ES-I3 (cell line): ENCODE results near the gene OARD1.

Experiments
- H3K36me3 ChIP-seq: 2 replicates; pipeline ENCODE4 v1.6.1; 2013; ENCODE audit warnings: mild to moderate bottlenecking, low read length, control low read depth, moderate library complexity; ENCODE audit not compliant: insufficient read depth
- H3K4me1 ChIP-seq: 2 replicates; pipeline ENCODE4 v1.6.1; 2013; ENCODE audit warnings: mild to moderate bottlenecking, control low read depth, low read length; ENCODE audit not compliant: insufficient read depth
- H3K9ac ChIP-seq: 2 replicates; pipeline ENCODE4 v1.6.1; 2013; ENCODE audit warnings: low read depth, mild to moderate bottlenecking, low read length, moderate library complexity
- H3K9me3 ChIP-seq: 2 replicates; pipeline ENCODE4 v1.6.1; 2013; ENCODE audit warnings: mild to moderate bottlenecking, low read length, moderate library complexity; ENCODE audit not compliant: control insufficient read depth, insufficient read depth

OARD1 gene

DNA sequence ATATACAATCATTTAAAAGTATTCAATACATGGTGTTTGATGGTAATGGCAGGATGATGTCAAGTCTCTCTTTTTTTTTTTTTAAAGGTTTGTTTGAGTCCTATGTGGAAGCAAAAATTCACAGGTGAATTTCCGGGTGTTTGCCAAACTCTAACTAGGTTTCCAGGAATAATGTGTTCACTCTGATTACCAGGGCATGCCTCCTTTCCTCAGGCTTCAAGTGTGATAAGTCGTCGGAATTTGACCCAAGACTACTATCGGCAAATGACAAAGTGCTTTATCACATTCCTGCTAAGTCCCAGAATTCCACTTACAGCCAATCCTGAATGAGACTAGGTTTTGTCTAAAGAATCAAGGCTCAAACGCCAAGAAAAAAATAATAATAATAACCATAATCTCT lies 7.3 kb downstream of the OARD1 start:
- H3K9me3 ChIP-seq = no peaks in the 10 kb centered on the region
- peaks cover 4% of the 10 kb centered on the region for H3K36me3 ChIP-seq
- no peaks in the 10 kb centered on the region; the same call in 1 of the 2 replicates for H3K4me1 ChIP-seq
- H3K9ac ChIP-seq = no peak overlapping the region

DNA sequence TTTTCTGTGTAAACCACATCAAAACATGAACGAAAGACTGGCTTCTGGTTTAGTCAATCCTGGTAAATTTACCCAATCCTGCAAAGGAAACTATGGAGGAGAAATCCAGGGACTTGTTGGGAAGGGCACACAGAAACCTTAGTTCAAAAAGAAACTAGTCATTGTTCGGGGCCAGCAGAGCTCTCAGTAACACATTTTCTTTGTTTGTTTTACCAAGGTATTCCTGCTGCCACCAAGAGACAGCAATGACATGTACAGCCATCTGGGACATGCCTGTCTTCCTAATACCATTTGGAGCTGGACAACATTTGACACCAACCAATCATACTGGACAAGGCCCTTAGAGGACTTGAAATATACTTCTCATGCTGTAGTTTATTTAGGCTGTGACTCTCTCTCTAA lies 8.3 kb downstream of the OARD1 start:
- Histone ChIP-seq H3K36me3 (peaks cover 4% of the 10 kb centered on the region), H3K9me3 (no peaks in the 10 kb centered on the region), H3K4me1 (peaks cover 6% of the 10 kb centered on the region), H3K9ac (no peak overlapping the region)

DNA sequence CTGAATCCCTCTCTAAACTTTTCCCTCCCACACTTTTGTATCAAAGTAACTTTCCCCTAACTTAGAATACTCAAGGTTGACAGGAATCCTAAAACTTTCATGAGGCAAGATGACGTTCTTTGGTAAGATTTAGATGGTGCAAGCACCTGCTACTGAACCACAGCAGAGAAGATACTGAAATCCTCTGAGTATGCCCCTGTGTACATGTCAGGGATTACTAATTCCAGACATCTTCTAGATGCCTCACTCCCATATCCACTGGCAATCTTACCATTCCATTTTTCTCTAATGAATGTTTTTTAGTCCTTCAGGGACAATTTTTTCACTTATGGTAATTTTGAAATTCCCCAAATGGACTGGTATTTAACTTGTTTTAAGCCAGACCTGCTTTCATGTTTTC lies 10.1 kb downstream of the OARD1 start:
- no peak overlapping the region for H3K9ac ChIP-seq
- peaks cover 4% of the 10 kb centered on the region for H3K36me3 ChIP-seq
- H3K4me1 ChIP-seq = peaks cover 10% of the 10 kb centered on the region; the same call in 1 of the 2 replicates
- no peaks in the 10 kb centered on the region for H3K9me3 ChIP-seq

DNA sequence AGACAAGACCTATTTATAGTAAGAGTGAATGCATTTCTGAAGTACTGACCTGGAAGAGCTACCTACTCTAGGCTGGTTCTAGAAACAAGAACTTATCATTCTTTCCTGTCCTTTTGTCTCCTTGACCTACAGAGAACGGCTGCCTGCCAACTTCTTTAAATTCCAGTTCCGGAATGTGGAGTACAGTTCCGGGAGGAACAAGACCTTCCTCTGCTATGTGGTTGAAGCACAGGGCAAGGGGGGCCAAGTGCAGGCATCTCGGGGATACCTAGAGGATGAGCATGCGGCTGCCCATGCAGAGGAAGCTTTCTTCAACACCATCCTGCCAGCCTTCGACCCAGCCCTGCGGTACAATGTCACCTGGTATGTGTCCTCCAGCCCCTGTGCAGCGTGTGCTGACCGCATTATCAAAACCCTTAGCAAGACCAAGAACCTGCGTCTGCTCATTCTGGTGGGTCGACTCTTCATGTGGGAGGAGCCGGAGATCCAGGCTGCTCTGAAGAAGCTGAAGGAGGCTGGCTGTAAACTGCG lies 10.9 kb downstream of the OARD1 start:
- Histone ChIP-seq H3K9me3 (no peaks in the 10 kb centered on the region), H3K36me3 (peaks cover 4% of the 10 kb centered on the region), H3K9ac (no peak overlapping the region), H3K4me1 (peaks cover 10% of the 10 kb centered on the region; the same call in 1 of the 2 replicates)

DNA sequence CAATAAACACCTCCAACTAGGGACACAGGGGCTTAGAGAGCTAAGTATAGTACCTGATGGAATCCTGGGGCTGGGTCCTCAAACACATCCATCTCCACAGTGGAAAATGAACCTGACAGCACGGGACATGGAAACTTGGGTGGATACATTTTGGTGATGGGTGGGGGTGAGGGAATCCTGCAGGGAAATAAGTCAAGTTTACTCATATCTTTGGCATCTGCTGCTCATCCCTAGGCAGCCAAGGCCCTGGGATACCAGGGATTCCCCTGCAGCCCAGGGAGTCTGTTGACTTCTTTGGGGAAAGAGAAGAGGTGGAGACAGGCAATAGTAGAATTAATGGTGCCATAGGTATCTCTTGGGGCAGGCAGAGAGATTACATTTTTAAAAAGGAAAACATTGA lies 12.6 kb downstream of the OARD1 start:
- Histone ChIP-seq H3K36me3 (no peaks in the 10 kb centered on the region), H3K4me1 (peaks cover 10% of the 10 kb centered on the region; the same call in 1 of the 2 replicates), H3K9ac (no peak overlapping the region), H3K9me3 (no peaks in the 10 kb centered on the region)

DNA sequence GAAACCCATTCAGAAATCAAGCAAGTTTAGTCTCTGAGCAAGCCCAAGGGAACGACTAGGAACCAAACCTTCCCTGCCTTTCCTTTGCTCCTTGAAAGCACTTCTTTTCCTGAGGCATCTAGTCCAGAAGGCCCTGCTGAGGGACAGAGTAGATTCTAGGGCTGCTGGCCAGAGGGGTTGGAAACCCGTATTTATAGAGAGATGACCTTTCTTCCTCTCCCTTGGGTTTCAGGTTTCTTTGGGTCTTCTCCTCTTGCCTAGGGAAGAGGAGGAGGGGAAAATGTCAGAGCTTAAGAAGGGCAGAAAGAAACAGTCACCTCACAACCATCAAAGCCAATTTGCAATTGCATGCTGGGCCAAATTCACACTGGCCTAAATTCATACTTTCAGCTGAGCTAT lies 13.4 kb downstream of the OARD1 start:
- no peaks in the 10 kb centered on the region for H3K9me3 ChIP-seq
- H3K4me1 ChIP-seq = peaks cover 10% of the 10 kb centered on the region; the same call in 1 of the 2 replicates
- H3K9ac ChIP-seq = no peak overlapping the region
- no peaks in the 10 kb centered on the region for H3K36me3 ChIP-seq

DNA sequence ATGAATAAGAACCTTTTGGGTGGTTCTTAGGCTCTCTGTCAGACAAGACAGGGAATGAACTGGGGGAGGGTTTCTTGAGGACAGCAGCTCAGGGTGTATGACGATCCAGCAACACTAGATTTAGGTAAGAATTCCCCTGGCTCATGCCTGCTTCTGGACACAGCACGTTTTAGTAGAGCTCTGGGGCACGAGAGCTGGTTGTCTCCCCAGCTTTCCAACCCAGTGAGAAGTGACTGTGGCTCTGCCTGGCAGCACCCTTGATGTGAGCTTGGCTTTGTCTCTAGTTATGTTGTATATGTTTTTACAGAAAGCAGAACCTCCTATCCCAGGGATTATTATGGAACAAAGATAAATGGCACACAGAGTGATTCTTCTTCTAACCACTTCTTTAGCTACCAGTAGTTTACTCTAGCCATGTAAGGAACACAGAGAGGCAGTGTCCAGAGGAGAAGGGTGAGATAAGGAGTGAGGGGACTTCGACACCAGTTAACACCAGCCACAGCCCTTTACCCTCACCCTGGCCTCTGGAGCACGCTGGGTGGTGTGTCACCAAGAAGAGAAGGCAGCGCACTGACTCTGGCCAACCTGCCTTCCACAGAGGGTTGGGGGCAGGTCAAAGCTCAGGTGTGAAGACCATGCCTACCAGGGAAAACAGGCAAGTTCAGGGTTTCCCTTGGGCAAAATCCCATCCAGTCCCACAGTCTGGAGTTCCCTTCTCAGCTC lies 15.2 kb downstream of the OARD1 start:
- no peaks in the 10 kb centered on the region for H3K9me3 ChIP-seq

DNA sequence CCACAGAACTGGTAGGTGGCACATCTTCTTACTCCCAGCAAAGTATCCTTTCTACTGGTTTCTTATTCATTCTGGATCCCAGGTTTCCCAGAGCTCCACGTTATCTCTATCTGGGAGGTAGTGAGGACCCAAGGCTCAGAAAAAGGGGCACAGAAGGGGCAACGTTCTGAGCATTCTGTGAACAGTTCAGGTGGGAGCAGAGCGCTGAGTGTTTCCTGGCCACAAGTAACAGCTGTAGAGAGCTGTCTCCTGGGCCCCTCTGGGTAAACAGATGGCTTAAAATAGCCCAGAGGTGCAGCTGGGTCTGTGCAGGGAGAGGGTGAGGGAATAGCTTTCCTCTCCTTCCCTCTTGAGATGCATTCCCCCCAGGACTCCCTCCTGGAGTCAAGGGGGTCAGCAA lies 17.0 kb downstream of the OARD1 start:
- H3K9ac ChIP-seq = no peak overlapping the region

More for the DNA sequence above, 15.2 kb downstream of the OARD1 start:
- Histone ChIP-seq H3K36me3 (no peaks in the 10 kb centered on the region), H3K4me1 (peaks cover 16% of the 10 kb centered on the region; the same call in 1 of the 2 replicates), H3K9ac (no peak overlapping the region)

DNA sequence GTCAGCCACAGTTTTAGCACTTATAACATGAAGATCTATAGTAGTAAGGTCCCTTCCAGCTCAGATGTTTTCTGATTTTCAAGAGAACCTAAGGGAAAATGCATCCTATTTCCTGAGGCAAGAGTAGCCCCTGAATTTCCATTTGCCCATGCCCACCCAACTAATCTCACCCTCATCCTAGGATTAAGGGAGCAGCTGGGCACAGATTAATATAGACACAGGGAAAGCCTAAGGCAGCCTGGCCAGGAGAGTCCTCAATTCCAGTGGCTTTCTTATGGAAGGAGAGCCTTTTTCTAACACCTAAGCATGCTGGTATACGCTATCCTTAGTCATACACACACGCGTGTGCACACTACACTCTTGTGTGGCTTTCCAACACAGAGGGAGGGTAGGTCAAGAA lies 17.6 kb downstream of the OARD1 start:
- Histone ChIP-seq H3K9ac (no peak overlapping the region), H3K36me3 (no peaks in the 10 kb centered on the region; the same call in 1 of the 2 replicates), H3K4me1 (peaks cover 22% of the 10 kb centered on the region; the same call in 1 of the 2 replicates), H3K9me3 (no peaks in the 10 kb centered on the region)

More for the DNA sequence above, 17.0 kb downstream of the OARD1 start:
- no peaks in the 10 kb centered on the region for H3K9me3 ChIP-seq
- peaks cover 16% of the 10 kb centered on the region; the same call in 1 of the 2 replicates for H3K4me1 ChIP-seq
- no peaks in the 10 kb centered on the region for H3K36me3 ChIP-seq

DNA sequence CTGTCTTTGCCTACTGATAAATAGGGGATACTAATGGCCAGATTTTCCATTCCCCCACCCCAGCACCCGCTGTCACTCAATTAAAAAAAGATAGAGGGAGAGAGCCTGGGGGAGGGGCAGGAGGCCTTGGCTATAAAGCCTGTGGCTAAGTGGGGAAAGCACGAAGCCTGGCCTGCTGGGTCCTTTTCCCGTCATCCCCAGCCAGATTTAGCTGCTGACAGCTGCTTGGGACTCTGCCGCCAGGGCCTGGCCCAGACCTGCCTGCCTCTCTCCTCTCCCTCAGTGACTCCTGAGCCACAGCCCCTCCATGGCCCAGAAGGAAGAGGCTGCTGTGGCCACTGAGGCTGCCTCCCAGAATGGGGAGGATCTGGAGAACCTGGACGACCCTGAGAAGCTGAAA lies 19.1 kb downstream of the OARD1 start, which contains the start of gene APOBEC2:
APOBEC2 (plus strand) TSS at position 162 of the 400 bp plus-strand sequence; CDS start at position 308, 146 bp downstream.
- peaks cover 14% of the 10 kb centered on the region; the same call in 1 of the 2 replicates for H3K4me1 ChIP-seq

DNA sequence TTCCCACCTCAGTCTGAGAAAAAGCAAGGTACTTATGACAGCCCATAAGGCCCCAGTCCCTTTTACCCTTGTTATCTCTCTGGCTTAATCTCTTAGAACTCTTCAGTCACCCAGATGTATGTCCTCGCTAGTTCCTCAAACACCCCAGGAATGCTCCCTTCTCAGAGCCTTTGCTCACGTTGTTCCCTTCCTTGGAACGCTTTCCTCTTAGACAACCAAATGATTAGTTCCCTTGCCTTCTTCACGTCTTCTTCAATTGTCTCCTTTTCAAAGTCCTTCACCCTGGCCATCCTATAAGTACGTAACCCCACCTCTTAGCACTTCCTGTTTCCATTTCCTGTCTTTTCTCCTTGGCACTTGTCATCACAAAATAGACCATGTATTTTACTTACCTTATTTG lies 20.3 kb downstream of the OARD1 start:
- Histone ChIP-seq H3K36me3 (no peaks in the 10 kb centered on the region; the same call in 1 of the 2 replicates), H3K4me1 (peaks cover 14% of the 10 kb centered on the region; the same call in 1 of the 2 replicates), H3K9ac (no peak overlapping the region), H3K9me3 (no peaks in the 10 kb centered on the region)

More for the DNA sequence above, 19.1 kb downstream of the OARD1 start, which contains the start of gene APOBEC2:
- H3K9me3 ChIP-seq = no peaks in the 10 kb centered on the region
- no peaks in the 10 kb centered on the region; the same call in 1 of the 2 replicates for H3K36me3 ChIP-seq
- no peak within 1 kb of the TSS for H3K9ac ChIP-seq

DNA sequence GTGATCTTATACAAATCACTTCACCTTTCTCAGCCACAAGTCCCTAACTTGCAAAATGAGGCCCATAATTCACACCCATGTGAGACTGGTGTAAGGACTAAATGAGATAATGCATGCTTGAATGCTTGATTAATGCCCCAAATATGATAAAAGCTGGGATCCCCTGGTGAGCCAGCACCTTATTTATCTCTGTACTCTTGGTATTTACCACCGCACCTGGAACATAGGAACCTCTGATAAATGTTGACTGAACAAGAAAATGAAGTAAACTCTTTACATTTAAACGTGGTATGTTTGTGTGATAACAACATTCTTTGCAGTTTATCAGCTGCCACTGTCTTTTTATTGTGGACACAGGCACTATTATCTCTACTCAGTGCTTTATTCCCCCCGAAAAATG lies 21.6 kb downstream of the OARD1 start:
- Histone ChIP-seq H3K9ac (no peak overlapping the region), H3K4me1 (peaks cover 14% of the 10 kb centered on the region; the same call in 1 of the 2 replicates), H3K9me3 (no peaks in the 10 kb centered on the region), H3K36me3 (no peaks in the 10 kb centered on the region; the same call in 1 of the 2 replicates)

DNA sequence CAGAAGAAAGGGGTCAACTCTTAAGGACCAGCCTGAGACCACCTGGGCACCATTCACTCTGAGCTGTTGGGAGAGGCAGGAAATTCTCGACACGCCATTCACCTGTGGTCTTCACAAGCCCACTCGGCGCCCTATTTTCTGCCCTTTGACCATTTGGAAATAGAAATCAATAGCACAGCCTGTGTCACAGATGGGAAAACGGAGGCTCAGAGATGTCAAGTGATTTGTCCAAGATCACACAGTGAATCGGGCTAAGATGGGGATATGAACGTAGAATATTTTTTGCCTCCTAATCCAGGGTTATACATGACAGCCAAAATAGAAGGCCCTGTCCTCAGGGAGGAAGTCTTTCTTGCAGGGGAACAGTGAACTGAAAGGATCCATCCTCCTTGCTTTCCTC lies 22.2 kb downstream of the OARD1 start:
- peaks cover 14% of the 10 kb centered on the region; the same call in 1 of the 2 replicates for H3K4me1 ChIP-seq
- H3K9ac ChIP-seq = no peak overlapping the region
- H3K36me3 ChIP-seq = no peaks in the 10 kb centered on the region; the same call in 1 of the 2 replicates
- no peaks in the 10 kb centered on the region for H3K9me3 ChIP-seq

DNA sequence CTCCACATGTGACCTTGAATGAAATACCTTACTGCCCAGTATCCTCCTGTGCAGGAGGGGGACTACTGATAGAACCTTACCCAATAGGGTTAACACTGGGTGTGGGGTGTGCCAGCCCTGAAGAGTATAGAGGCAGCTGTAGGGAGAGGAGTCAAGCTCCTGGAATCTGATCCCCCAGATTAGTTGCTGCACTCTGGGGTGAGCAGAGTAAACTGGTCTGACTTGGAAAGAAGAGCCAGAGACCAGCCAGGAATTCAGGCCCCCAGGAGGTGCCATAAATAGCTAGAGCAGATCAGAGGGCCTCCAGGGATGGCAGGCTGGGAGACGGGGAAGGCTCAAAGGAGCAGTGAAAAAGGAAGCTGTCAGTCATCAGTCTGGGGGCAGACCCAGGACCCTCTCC lies 22.6 kb downstream of the OARD1 start:
- Histone ChIP-seq H3K9me3 (no peaks in the 10 kb centered on the region), H3K9ac (no peak overlapping the region), H3K36me3 (no peaks in the 10 kb centered on the region; the same call in 1 of the 2 replicates), H3K4me1 (peaks cover 14% of the 10 kb centered on the region; the same call in 1 of the 2 replicates)
